ENCODE results near the gene ADNP2. TPM values are rescaled to one million over a fixed set of nuclear protein-coding genes. Genes with fewer than 3 reads are reported as not detected.

Gene ADNP2
- total RNA-seq, 1 donor from 2014 or later, result 31.0 TPM

DNA sequence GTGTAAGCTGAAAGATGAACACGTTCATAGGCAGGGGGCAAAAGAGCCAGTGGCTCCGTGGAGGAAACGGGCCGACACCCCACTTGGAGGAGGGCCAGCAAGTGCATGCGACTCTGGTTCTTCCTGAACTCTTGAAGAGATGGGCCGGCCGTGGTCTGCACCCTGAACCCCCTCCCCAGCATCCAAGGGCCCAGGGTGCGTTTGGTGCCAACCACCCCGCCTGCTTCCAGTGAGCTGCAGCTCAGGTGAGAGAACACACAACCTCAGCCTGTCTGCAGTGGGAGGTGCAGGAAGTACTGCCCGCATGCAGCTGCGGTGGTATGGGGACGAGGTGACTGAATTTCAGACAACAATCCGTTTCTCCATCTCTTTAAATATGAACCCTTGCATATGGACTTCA is 58.9 kb downstream of the ADNP2 start:
- no peak overlapping the region for H3K27ac Mint-ChIP-seq (ENCODE audit: unreplicated experiment)
- TF ChIP-seq, protein P1, sequence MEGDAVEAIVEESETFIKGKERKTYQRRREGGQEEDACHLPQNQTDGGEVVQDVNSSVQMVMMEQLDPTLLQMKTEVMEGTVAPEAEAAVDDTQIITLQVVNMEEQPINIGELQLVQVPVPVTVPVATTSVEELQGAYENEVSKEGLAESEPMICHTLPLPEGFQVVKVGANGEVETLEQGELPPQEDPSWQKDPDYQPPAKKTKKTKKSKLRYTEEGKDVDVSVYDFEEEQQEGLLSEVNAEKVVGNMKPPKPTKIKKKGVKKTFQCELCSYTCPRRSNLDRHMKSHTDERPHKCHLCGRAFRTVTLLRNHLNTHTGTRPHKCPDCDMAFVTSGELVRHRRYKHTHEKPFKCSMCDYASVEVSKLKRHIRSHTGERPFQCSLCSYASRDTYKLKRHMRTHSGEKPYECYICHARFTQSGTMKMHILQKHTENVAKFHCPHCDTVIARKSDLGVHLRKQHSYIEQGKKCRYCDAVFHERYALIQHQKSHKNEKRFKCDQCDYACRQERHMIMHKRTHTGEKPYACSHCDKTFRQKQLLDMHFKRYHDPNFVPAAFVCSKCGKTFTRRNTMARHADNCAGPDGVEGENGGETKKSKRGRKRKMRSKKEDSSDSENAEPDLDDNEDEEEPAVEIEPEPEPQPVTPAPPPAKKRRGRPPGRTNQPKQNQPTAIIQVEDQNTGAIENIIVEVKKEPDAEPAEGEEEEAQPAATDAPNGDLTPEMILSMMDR (IDR thresholded peaks at IDR 0.05; ENCODE audit: partially characterized antibody, unreplicated experiment), result no peak
- H3K27me3 Mint-ChIP-seq (ENCODE audit: unreplicated experiment), result peaks cover 5% of the 10 kb centered on the region
- no peaks in the 10 kb centered on the region for H3K4me1 Mint-ChIP-seq (ENCODE audit: low read depth, unreplicated experiment)
- peaks cover 15% of the 10 kb centered on the region for H3K36me3 Mint-ChIP-seq (ENCODE audit: unreplicated experiment)
- H3K4me3 Mint-ChIP-seq (ENCODE audit: unreplicated experiment), result no peak overlapping the region
- DNase-seq, result no peak
- peaks cover 8% of the 10 kb centered on the region for H3K9me3 Mint-ChIP-seq (ENCODE audit: unreplicated experiment)

DNA sequence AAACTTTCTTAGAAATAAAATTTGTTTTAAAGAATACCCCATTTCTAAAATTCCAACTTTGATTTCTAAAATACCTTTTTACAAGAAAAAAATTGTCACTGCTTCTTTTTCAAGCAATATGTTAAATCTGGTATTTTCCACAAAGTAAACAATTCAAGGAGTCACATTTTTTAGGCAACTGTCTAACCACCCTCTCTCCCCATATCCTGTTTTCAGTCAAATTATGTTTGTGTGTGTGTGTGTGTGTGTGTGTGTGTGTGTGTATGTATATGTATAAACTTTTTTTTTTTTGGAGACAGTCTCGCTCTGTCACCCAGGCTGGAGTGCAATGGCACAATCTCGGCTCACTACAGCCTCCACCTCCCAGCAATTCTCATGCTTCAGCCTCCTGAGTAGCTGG is 59.3 kb downstream of the ADNP2 start:
- Mint-ChIP-seq H3K4me3 (ENCODE audit: unreplicated experiment) (no peak overlapping the region), H3K9me3 (ENCODE audit: unreplicated experiment) (peaks cover 8% of the 10 kb centered on the region), H3K27me3 (ENCODE audit: unreplicated experiment) (peaks cover 5% of the 10 kb centered on the region), H3K36me3 (ENCODE audit: unreplicated experiment) (peaks cover 15% of the 10 kb centered on the region), H3K27ac (ENCODE audit: unreplicated experiment) (no peak overlapping the region), H3K4me1 (ENCODE audit: low read depth, unreplicated experiment) (no peaks in the 10 kb centered on the region)
- DNase-seq, result no peak
- TF ChIP-seq, protein P1 (IDR thresholded peaks at IDR 0.05; ENCODE audit: partially characterized antibody, unreplicated experiment), result no peak

GRCh38 chr18:80168982-80169381 is 59.9 kb downstream of the ADNP2 start:
- H3K9me3 Mint-ChIP-seq (ENCODE audit: unreplicated experiment), result peaks cover 7% of the 10 kb centered on the region
- no peak for DNase-seq
- no peak overlapping the region for H3K4me3 Mint-ChIP-seq (ENCODE audit: unreplicated experiment)
- H3K4me1 Mint-ChIP-seq (ENCODE audit: low read depth, unreplicated experiment), result no peaks in the 10 kb centered on the region
- H3K27me3 Mint-ChIP-seq (ENCODE audit: unreplicated experiment), result peaks cover 5% of the 10 kb centered on the region
- TF ChIP-seq, protein P1 (IDR thresholded peaks at IDR 0.05; ENCODE audit: partially characterized antibody, unreplicated experiment), result no peak
- peaks cover 9% of the 10 kb centered on the region for H3K36me3 Mint-ChIP-seq (ENCODE audit: unreplicated experiment)
- no peak overlapping the region for H3K27ac Mint-ChIP-seq (ENCODE audit: unreplicated experiment)

GRCh38 chr18:80169607-80170006 is 60.5 kb downstream of the ADNP2 start:
- TF ChIP-seq, protein P1 (IDR thresholded peaks at IDR 0.05; ENCODE audit: partially characterized antibody, unreplicated experiment), result no peak
- Mint-ChIP-seq H3K4me3 (ENCODE audit: unreplicated experiment) (no peak overlapping the region), H3K9me3 (ENCODE audit: unreplicated experiment) (peaks cover 2% of the 10 kb centered on the region), H3K36me3 (ENCODE audit: unreplicated experiment) (peaks cover 5% of the 10 kb centered on the region), H3K27me3 (ENCODE audit: unreplicated experiment) (peaks cover 5% of the 10 kb centered on the region), H3K4me1 (ENCODE audit: low read depth, unreplicated experiment) (no peaks in the 10 kb centered on the region), H3K27ac (ENCODE audit: unreplicated experiment) (no peak overlapping the region)
- DNase-seq, result no peak

DNA sequence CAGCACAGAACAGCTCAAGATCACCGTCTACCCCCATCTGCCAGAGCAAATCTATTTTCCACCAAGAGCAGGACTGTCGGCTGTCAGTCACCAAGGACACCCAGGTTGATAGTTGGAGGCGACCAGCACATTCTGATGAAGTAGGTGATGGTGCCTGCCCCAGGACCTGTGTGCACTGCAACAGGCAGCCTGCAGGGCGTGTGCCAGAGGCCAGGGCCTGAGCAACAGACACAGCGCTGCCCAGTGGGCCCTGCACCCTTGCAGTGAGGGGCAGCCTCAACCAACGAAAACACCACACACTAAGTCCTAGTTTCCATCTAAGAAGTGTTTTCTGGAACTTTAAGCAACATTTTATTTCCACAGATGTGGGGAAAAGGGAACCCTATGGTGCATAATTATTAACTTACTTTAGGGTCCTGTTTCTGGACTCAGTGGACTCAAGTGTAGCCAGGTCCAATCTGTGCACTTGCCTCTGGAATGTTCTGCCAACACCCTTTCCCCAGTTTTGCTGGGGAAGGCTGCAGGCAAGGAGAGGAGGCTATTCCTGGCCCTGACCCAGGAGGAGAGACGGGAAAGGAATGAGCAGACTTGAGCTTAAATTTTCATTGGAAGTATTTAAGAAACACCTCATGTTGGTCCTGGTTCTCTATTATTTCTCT is 61.5 kb downstream of the ADNP2 start:
- Mint-ChIP-seq H3K27me3 (ENCODE audit: unreplicated experiment) (peaks cover 6% of the 10 kb centered on the region), H3K4me3 (ENCODE audit: unreplicated experiment) (no peak overlapping the region), H3K9me3 (ENCODE audit: unreplicated experiment) (no peaks in the 10 kb centered on the region), H3K36me3 (ENCODE audit: unreplicated experiment) (peaks cover 3% of the 10 kb centered on the region), H3K27ac (ENCODE audit: unreplicated experiment) (no peak overlapping the region), H3K4me1 (ENCODE audit: low read depth, unreplicated experiment) (no peaks in the 10 kb centered on the region)
- DNase-seq, result no peak
- TF ChIP-seq, protein P1 (IDR thresholded peaks at IDR 0.05; ENCODE audit: partially characterized antibody, unreplicated experiment), result no peak
